SK-N-MC (cell line): ENCODE data around the gene MTG2.

ENCODE experiments used
- DNase-seq: peaks from one replicate; pipeline ENCODE4 v3.0.0-alpha.2; 2011; ENCODE audit warnings: low read depth, low spot score
- H3K27ac ChIP-seq: fragments of 200-600 bp; sonication (generic); 2 replicates; pipeline ENCODE4 v1.5.1; 2016; ENCODE audit warnings: mixed run types
- H3K36me3 ChIP-seq: fragments of 200-600 bp; sonication (generic); 2 replicates; pipeline ENCODE4 v1.6.1; 2017; ENCODE audit warnings: antibody characterized with exemption, low read length, mixed read lengths; ENCODE audit not compliant: insufficient read depth
- H3K4me3 ChIP-seq: fragments of 200-600 bp; sonication (generic); 2 replicates; pipeline ENCODE4 v1.5.1; 2016
- H3K9ac ChIP-seq: fragments of 200-600 bp; sonication (generic); 2 replicates; pipeline ENCODE4 v1.8.0; 2017; ENCODE audit warnings: mixed run types, mixed read lengths; ENCODE audit not compliant: insufficient read length
- H3K9me3 ChIP-seq: fragments of 200-600 bp; sonication (generic); 2 replicates; pipeline ENCODE4 v1.6.1; 2017; ENCODE audit warnings: low read depth, mild to moderate bottlenecking, antibody characterized with exemption, low read length, moderate library complexity, mixed read lengths
- EZH2 ChIP-seq: fragments of 200-600 bp; sonication (generic); IDR thresholded peaks from one replicate; pipeline ENCODE4 v1.6.1; 2017; ENCODE audit warnings: antibody characterized with exemption
- FOXP2 ChIP-seq: optimal IDR thresholded peaks from 2 replicates; pipeline ENCODE3; 2011; ENCODE audit warnings: mild to moderate bottlenecking, moderate library complexity; ENCODE audit not compliant: insufficient read depth; ENCODE audit errors: extremely low read length, control extremely low read depth
- POLR2AphosphoS5 ChIP-seq: IDR thresholded peaks from 2 replicates; pipeline ENCODE4 v1.6.1; 2012; ENCODE audit warnings: mild to moderate bottlenecking, low read depth, low read length, borderline replicate concordance

Gene MTG2

GRCh38 chr20:62220666-62221568 lies 38.1 kb downstream of the MTG2 start:
- TF ChIP-seq EZH2 (peak; percentile 8), FOXP2 (no peak)
- Histone ChIP-seq H3K9me3 (no peaks in the 10 kb centered on the region), H3K36me3 (no peaks in the 10 kb centered on the region), H3K4me3 (no peak overlapping the region), H3K9ac (no peak overlapping the region), H3K27ac (no peak overlapping the region)
- DNase-seq: no peak

DNA sequence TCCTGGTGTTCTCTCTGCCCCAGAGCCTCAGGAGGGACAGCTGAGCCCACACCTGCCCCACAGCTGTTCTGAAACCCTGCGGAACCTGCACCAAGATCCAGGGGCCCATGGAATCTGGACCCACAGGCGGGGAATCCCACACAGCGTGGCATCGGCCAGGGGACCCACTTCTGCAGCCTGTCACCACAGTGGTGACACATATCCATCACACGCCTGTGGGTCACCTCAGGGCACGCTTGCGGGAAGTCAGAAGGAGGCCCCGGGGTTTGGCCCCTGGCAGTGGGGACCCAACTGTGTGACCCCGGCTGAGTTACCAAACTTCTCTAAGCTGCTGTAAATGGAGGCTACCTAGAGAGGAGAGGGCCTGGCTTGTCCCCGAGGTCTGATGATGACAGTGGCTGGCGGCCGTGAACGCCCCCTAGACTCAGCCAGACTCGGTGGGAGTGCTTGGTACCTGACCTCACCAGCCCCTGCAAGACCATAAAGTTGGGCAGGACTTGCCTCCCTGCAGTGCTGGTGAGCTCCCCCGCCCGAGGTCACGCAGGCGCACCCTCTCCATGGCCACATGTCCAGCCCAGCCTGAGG lies 39.5 kb downstream of the MTG2 start:
- no peak for DNase-seq
- Histone ChIP-seq H3K27ac (no peak overlapping the region), H3K9me3 (no peaks in the 10 kb centered on the region), H3K4me3 (no peak overlapping the region), H3K9ac (no peak overlapping the region), H3K36me3 (no peaks in the 10 kb centered on the region)
- TF ChIP-seq POLR2AphosphoS5 (no peak), EZH2 (no peak), FOXP2 (no peak)

- Histone ChIP-seq H3K36me3 (no peaks in the 10 kb centered on the region), H3K27ac (no peak overlapping the region), H3K4me3 (no peak overlapping the region), H3K9ac (no peak overlapping the region), H3K9me3 (no peaks in the 10 kb centered on the region)
- TF ChIP-seq FOXP2: no peak
- no peak for TF ChIP-seq POLR2AphosphoS5
- no peak for TF ChIP-seq EZH2
- no peak for DNase-seq
Measured at GRCh38 chr20:62222972-62223371, 40.1 kb downstream of the MTG2 start.

GRCh38 chr20:62223571-62223970 lies 40.7 kb downstream of the MTG2 start:
- no peak overlapping the region for H3K27ac ChIP-seq
- H3K9me3 ChIP-seq: no peaks in the 10 kb centered on the region
- H3K4me3 ChIP-seq: no peak overlapping the region
- TF ChIP-seq POLR2AphosphoS5 (no peak), EZH2 (no peak)
- no peak for DNase-seq
- H3K36me3 ChIP-seq: no peaks in the 10 kb centered on the region
- no peak overlapping the region for H3K9ac ChIP-seq

- no peak for TF ChIP-seq POLR2AphosphoS5
- TF ChIP-seq FOXP2: no peak
- TF ChIP-seq EZH2: no peak
- H3K36me3 ChIP-seq: no peaks in the 10 kb centered on the region
- H3K9ac ChIP-seq: no peak overlapping the region
- H3K9me3 ChIP-seq: no peaks in the 10 kb centered on the region
- H3K27ac ChIP-seq: no peak overlapping the region
- no peak overlapping the region for H3K4me3 ChIP-seq
- no peak for DNase-seq
Measured at GRCh38 chr20:62224113-62224855, 41.5 kb downstream of the MTG2 start.

DNA sequence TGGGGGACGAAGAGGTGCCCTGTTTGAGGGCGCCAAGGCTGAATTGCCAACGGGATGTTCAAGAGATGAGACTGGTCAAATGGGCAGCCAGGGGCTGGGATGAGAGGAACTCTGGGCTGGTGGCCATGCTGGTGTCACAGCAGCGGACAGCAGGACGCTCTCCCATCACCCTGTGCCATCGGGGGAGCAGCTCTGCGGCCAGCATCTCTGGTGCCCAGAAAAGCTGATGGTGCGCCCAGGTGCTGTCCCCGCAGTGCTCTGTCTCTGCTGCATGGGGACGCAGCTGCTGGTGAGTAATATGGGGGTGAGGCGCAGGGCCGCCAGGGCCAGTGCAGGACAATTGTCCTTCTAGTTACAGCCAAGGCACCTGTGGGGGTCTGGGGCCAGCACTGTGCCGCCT lies 42.2 kb downstream of the MTG2 start:
- Histone ChIP-seq H3K9me3 (no peaks in the 10 kb centered on the region), H3K36me3 (no peaks in the 10 kb centered on the region), H3K9ac (no peak overlapping the region), H3K4me3 (no peak overlapping the region), H3K27ac (no peak overlapping the region)
- DNase-seq: no peak
- TF ChIP-seq FOXP2 (no peak), EZH2 (no peak), POLR2AphosphoS5 (no peak)

GRCh38 chr20:62225820-62226635 lies 43.2 kb downstream of the MTG2 start:
- no peaks in the 10 kb centered on the region for H3K9me3 ChIP-seq
- TF ChIP-seq FOXP2: no peak
- H3K36me3 ChIP-seq: no peaks in the 10 kb centered on the region
- no peak for DNase-seq
- no peak overlapping the region for H3K27ac ChIP-seq
- no peak overlapping the region for H3K9ac ChIP-seq
- H3K4me3 ChIP-seq: no peak overlapping the region

- Histone ChIP-seq H3K4me3 (no peak overlapping the region), H3K36me3 (no peaks in the 10 kb centered on the region), H3K9me3 (no peaks in the 10 kb centered on the region), H3K27ac (no peak overlapping the region), H3K9ac (no peak overlapping the region)
- DNase-seq: no peak
- TF ChIP-seq FOXP2 (no peak), EZH2 (no peak), POLR2AphosphoS5 (no peak)
Measured at GRCh38 chr20:62226707-62227590, 44.1 kb downstream of the MTG2 start.
